Sigmoid colon (tissue), 7 donors: ENCODE results near the gene TRIP12. TPM values are rescaled to one million over a fixed set of nuclear protein-coding genes. Genes with fewer than 3 reads are reported as not detected.

Experiments used
- DNase-seq: peaks from one replicate; pipeline ENCODE4 v3.0.0-alpha.2; 2019
- H3K27ac ChIP-seq, 4 donors: fragments of 200-600 bp; sonication (generic); one replicate each; pipeline ENCODE4 v1.5.1; 2016 to 2019; ENCODE audit warnings: mild to moderate bottlenecking in 1 of 4
- H3K27me3 ChIP-seq, 3 donors: fragments of 200-600 bp; sonication (generic); one replicate each; pipeline ENCODE4 v1.5.1; 2019; ENCODE audit warnings: mild to moderate bottlenecking in 1 of 3
- H3K36me3 ChIP-seq, 4 donors: fragments of 200-600 bp; sonication (generic); one replicate each; pipeline ENCODE4 v1.5.1; 2016 to 2019
- H3K4me1 ChIP-seq, 4 donors: fragments of 200-600 bp; sonication (generic); one replicate each; pipeline ENCODE4 v1.5.1; 2017 to 2019
- H3K4me3 ChIP-seq, 4 donors: fragments of 200-600 bp; sonication (generic); one replicate each; pipeline ENCODE4 v1.5.1; 2017 to 2019; ENCODE audit warnings: mild to moderate bottlenecking in 2 of 4, moderate library complexity in 1 of 4
- H3K9me3 ChIP-seq, 4 donors: fragments of 200-600 bp in 3 of 4; sonication (generic) in 3 of 4; one replicate each; pipeline versions ENCODE4 v1.5.1 to v1.6.1; 2013 to 2019
- EP300 ChIP-seq, 4 donors: sonication (generic); formaldehyde crosslinking; IDR thresholded peaks; one replicate each; pipeline ENCODE4 v1.6.1; 2017; ENCODE audit warnings: antibody characterized with exemption in 4 of 4
- POLR2A ChIP-seq, 2 donors: fragments of 450-650 bp; IDR thresholded peaks; one replicate each; pipeline ENCODE4 v1.6.1; 2016; ENCODE audit warnings: antibody characterized with exemption in 2 of 2, mild to moderate bottlenecking in 2 of 2, moderate library complexity in 2 of 2
- POLR2AphosphoS5 ChIP-seq, 4 donors: sonication (generic); formaldehyde crosslinking; IDR thresholded peaks; one replicate each; pipeline ENCODE4 v1.6.1; 2017; ENCODE audit warnings: antibody characterized with exemption in 4 of 4
- WGBS, 2 donors: extraction: QIAGEN DNeasy Blood & Tissue Kit; methylation state at CpG; one replicate each; pipeline ENCODE4 v1.1.7; 2013; 5-methylcytosine and 5-hydroxymethylcytosine counted together
- intact Hi-C: fragments of 100-400 bp; cut with DNase I; formaldehyde crosslinking; loops from one replicate; pipeline ENCODE4 v1.15.1; 2023
- polyA plus RNA-seq, 3 donors: library from polyadenylated mRNA; stranded (reverse); fragments of 200-250 nt; gene quantifications; one replicate each; pipeline ENCODE4 v1.2.3, GENCODE V29; 2013
- total RNA-seq, 4 donors: library from RNA; depleted of rRNA; stranded (reverse); fragments of >200 nt; gene quantifications; one replicate each; pipeline ENCODE4 v1.1.0, GENCODE V29; 2016
- TF ChIP-seq, protein P1 (sequence below), 4 experiments: fragments of 450-650 bp in 3 of 4; fragments of 200-600 bp in 1 of 4; IDR thresholded peaks; one replicate each; pipeline ENCODE4 v1.5.1; 2016 to 2019; ENCODE audit warnings: antibody characterized with exemption in 4 of 4, mild to moderate bottlenecking in 3 of 4, moderate library complexity in 2 of 4
- donor health status: healthy with polysubstance abuse.
- donor health status: Bipolar disorder and iron deficiency.
- donor health status: healthy.

Gene TRIP12
- total and polyA plus RNA-seq, 7 donors = 20.4 to 168 (median 144) TPM

GRCh38 chr2:229910832-229911412, 10.9 kb downstream of the TRIP12 start:
- Histone ChIP-seq H3K4me1 (peaks cover 0 to 68% (median 28%) of the 10 kb centered on the region in 4 donors), H3K9me3 (no peaks in the 10 kb centered on the region), H3K27me3 (no peaks in the 10 kb centered on the region), H3K4me3 (no peak overlapping the region), H3K36me3 (peaks cover 0 to 19% (median 0%) of the 10 kb centered on the region in 4 donors), H3K27ac (no peak overlapping the region)
- TF ChIP-seq EP300 (IDR thresholded peaks at IDR 0.05) (no peak), POLR2AphosphoS5 (IDR thresholded peaks at IDR 0.05) (no peak), POLR2A (IDR thresholded peaks at IDR 0.05) (no peak)
- TF ChIP-seq, protein P1, sequence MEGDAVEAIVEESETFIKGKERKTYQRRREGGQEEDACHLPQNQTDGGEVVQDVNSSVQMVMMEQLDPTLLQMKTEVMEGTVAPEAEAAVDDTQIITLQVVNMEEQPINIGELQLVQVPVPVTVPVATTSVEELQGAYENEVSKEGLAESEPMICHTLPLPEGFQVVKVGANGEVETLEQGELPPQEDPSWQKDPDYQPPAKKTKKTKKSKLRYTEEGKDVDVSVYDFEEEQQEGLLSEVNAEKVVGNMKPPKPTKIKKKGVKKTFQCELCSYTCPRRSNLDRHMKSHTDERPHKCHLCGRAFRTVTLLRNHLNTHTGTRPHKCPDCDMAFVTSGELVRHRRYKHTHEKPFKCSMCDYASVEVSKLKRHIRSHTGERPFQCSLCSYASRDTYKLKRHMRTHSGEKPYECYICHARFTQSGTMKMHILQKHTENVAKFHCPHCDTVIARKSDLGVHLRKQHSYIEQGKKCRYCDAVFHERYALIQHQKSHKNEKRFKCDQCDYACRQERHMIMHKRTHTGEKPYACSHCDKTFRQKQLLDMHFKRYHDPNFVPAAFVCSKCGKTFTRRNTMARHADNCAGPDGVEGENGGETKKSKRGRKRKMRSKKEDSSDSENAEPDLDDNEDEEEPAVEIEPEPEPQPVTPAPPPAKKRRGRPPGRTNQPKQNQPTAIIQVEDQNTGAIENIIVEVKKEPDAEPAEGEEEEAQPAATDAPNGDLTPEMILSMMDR (IDR thresholded peaks at IDR 0.05) = no peak
- no peak for DNase-seq
- 22 to 59% methylated on average over 1 of the region's 1 CpG for WGBS, 2 donors
- intact Hi-C loops = no loop called here

DNA sequence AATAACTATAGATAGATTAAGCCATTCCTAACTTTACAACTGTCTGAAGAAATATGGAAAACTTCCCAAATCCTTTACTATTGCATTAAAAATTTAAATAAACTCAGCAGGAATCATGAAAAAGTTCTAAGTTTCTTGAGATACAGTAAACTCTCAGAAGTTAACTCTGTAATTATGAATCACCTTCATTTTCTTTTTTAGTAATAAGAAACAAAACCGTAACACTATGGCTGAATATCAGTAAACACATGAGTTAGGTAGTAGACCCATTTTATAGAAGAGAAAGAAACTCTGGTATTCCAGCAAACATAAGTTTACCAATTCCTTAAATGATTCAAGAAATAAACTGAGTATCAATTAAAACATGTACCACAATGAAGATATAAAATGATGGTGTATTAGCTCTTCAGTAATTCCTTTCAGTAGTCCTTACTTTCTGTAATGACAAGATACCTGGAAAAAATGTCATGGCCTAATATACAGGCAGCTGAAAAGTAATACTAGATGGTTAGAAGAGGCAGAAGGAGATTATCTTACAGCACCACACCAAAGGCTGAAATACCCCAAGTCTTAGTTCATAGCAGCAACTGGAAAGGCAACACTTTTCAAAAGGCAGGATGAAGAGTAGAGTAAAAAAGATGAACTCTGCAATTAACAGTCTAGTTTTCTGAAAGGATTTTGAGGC, 11.5 kb downstream of the TRIP12 start:
- H3K27me3 ChIP-seq = no peaks in the 10 kb centered on the region
- peaks cover 0 to 19% (median 0%) of the 10 kb centered on the region in 4 donors for H3K36me3 ChIP-seq
- no peak overlapping the region for H3K4me3 ChIP-seq
- no peaks in the 10 kb centered on the region for H3K9me3 ChIP-seq
- 91% methylated on average over 1 of the region's 1 CpG for WGBS, 2 donors
- no peak for TF ChIP-seq POLR2AphosphoS5 (IDR thresholded peaks at IDR 0.05)
- TF ChIP-seq, protein P1 (IDR thresholded peaks at IDR 0.05) = no peak
- no peak for TF ChIP-seq POLR2A (IDR thresholded peaks at IDR 0.05)
- no peak for TF ChIP-seq EP300 (IDR thresholded peaks at IDR 0.05)
- H3K4me1 ChIP-seq = peaks cover 0 to 64% (median 26%) of the 10 kb centered on the region in 4 donors
- no peak for DNase-seq
- no peak overlapping the region for H3K27ac ChIP-seq
- intact Hi-C loops = no loop called here

GRCh38 chr2:229909090-229909489, 12.7 kb downstream of the TRIP12 start:
- H3K4me3 ChIP-seq = no peak overlapping the region
- H3K9me3 ChIP-seq = no peaks in the 10 kb centered on the region
- TF ChIP-seq POLR2A (IDR thresholded peaks at IDR 0.05) (no peak), POLR2AphosphoS5 (IDR thresholded peaks at IDR 0.05) (no peak), EP300 (IDR thresholded peaks at IDR 0.05) (no peak)
- TF ChIP-seq, protein P1 (IDR thresholded peaks at IDR 0.05) = no peak
- 54 to 76% methylated on average over 2 of the region's 2 CpGs for WGBS, 2 donors
- intact Hi-C loops = no loop called here
- peaks cover 0 to 52% (median 20%) of the 10 kb centered on the region in 4 donors for H3K4me1 ChIP-seq
- no peak overlapping the region for H3K27ac ChIP-seq
- DNase-seq = no peak
- H3K27me3 ChIP-seq = no peaks in the 10 kb centered on the region
- peaks cover 0 to 19% (median 0%) of the 10 kb centered on the region in 4 donors for H3K36me3 ChIP-seq

- Histone ChIP-seq H3K4me1 (peaks cover 0 to 26% (median 13%) of the 10 kb centered on the region in 4 donors), H3K36me3 (peaks cover 0 to 28% (median 0%) of the 10 kb centered on the region in 4 donors), H3K4me3 (no peak overlapping the region), H3K27me3 (no peaks in the 10 kb centered on the region), H3K9me3 (no peaks in the 10 kb centered on the region), H3K27ac (no peak overlapping the region)
- WGBS, 2 donors = 83 to 93% methylated on average over 2 of the region's 2 CpGs
- intact Hi-C loops = no loop called here
- DNase-seq = no peak
- TF ChIP-seq, protein P1 (IDR thresholded peaks at IDR 0.05) = no peak
- no peak for TF ChIP-seq POLR2AphosphoS5 (IDR thresholded peaks at IDR 0.05)
- TF ChIP-seq EP300 (IDR thresholded peaks at IDR 0.05) = no peak
- no peak for TF ChIP-seq POLR2A (IDR thresholded peaks at IDR 0.05)
These were observed 16.2 kb downstream of the TRIP12 start for GRCh38 chr2:229905601-229906000.
